H54 (cell line): Measurements from ENCODE around the gene SLC11A2.
A peak's percentile ranks its signal among the peaks of the same experiment; 100 is the strongest.

ENCODE experiments used
- DNase-seq: peaks from one replicate; pipeline ENCODE4 v3.0.0; 2011; ENCODE audit warnings: low spot score, mixed read lengths; ENCODE audit not compliant: insufficient read length
- FAIRE-seq: peaks from 3 replicates; lab custom pipeline; 2011; peaks lifted over from hg19 to GRCh38; lab: Jason Lieb, UNC
- POLR2A ChIP-seq: IDR thresholded peaks from 2 replicates; pipeline ENCODE4 v1.6.1; 2011; ENCODE audit warnings: low read depth, mild to moderate bottlenecking, low read length

SLC11A2 gene

GRCh38 chr12:50990147-50990727 lies 35.9 kb downstream of the SLC11A2 start:
- no peak for TF ChIP-seq POLR2A
- FAIRE-seq (no peak), DNase-seq (no peak)

- FAIRE-seq: no peak
- DNase-seq: no peak
- TF ChIP-seq POLR2A: no peak
Observed at GRCh38 chr12:50988871-50989270, 37.3 kb downstream of the SLC11A2 start.

- TF ChIP-seq POLR2A: no peak
- no peak for FAIRE-seq
Observed at GRCh38 chr12:50988051-50988450, 38.1 kb downstream of the SLC11A2 start.

GRCh38 chr12:50986966-50987737 lies 39.0 kb downstream of the SLC11A2 start:
- DNase-seq (no peak), FAIRE-seq (peak; percentile 88)
- TF ChIP-seq POLR2A: no peak

More at GRCh38 chr12:50988051-50988450, 38.1 kb downstream of the SLC11A2 start:
- DNase-seq: no peak

GRCh38 chr12:50985322-50985721 lies 40.9 kb downstream of the SLC11A2 start:
- FAIRE-seq: peak; percentile 50
- TF ChIP-seq POLR2A: no peak
- peak; percentile 9 for DNase-seq

- no peak for TF ChIP-seq POLR2A
- no peak for DNase-seq
- FAIRE-seq: peak; percentile 30
Observed at GRCh38 chr12:50984586-50985298, 41.4 kb downstream of the SLC11A2 start.

GRCh38 chr12:50981319-50982239 lies 44.6 kb downstream of the SLC11A2 start:
- FAIRE-seq (no peak), DNase-seq (no peak)
- TF ChIP-seq POLR2A: no peak

- DNase-seq (no peak), FAIRE-seq (no peak)
- no peak for TF ChIP-seq POLR2A
Observed at GRCh38 chr12:50980545-50980944, 45.6 kb downstream of the SLC11A2 start.

- no peak for DNase-seq
- no peak for TF ChIP-seq POLR2A
- no peak for FAIRE-seq
Observed at GRCh38 chr12:50979369-50980052, 46.7 kb downstream of the SLC11A2 start.

GRCh38 chr12:50971946-50972345 lies 54.2 kb downstream of the SLC11A2 start:
- DNase-seq: no peak
- no peak for TF ChIP-seq POLR2A
- FAIRE-seq: no peak

GRCh38 chr12:50964432-50964831 lies 61.8 kb downstream of the SLC11A2 start:
- DNase-seq (no peak), FAIRE-seq (no peak)
- TF ChIP-seq POLR2A: no peak

GRCh38 chr12:50961708-50962107 lies 64.5 kb downstream of the SLC11A2 start:
- no peak for TF ChIP-seq POLR2A

GRCh38 chr12:50960130-50960529 lies 66.1 kb downstream of the SLC11A2 start:
- no peak for TF ChIP-seq POLR2A
- FAIRE-seq: peak; percentile 20
- DNase-seq: no peak

More at GRCh38 chr12:50961708-50962107, 64.5 kb downstream of the SLC11A2 start:
- DNase-seq: no peak
- no peak for FAIRE-seq

GRCh38 chr12:50955697-50956096 lies 70.5 kb downstream of the SLC11A2 start:
- FAIRE-seq (no peak), DNase-seq (no peak)
- TF ChIP-seq POLR2A: no peak
